Gastroesophageal sphincter (tissue), 4 donors: ENCODE measurements around the gene SOX21. TPM values are rescaled to one million over a fixed set of nuclear protein-coding genes. Genes with fewer than 3 reads are reported as not detected.

Experiments used
- ATAC-seq: fragments of 150-250 bp; one replicate; pipeline ENCODE4 v1.9.1; 2016; ENCODE audit warnings: mild to moderate bottlenecking, moderate library complexity
- H3K27ac ChIP-seq, 4 donors: fragments of 200-600 bp; sonication (generic) in 3 of 4; 1 replicate in 3 of 4; 2 replicates in 1 of 4; pipeline ENCODE4 v1.5.1; 2016 to 2019
- H3K27me3 ChIP-seq: fragments of 200-600 bp; sonication (generic); one replicate; pipeline ENCODE4 v1.5.1; 2019
- H3K36me3 ChIP-seq, 2 donors: fragments of 200-600 bp; sonication (generic); one replicate each; pipeline ENCODE4 v1.5.1; 2019; ENCODE audit warnings: control low read depth in 1 of 2
- H3K4me1 ChIP-seq, 3 donors: fragments of 200-600 bp; sonication (generic); 1 replicate in 2 of 3; 2 replicates in 1 of 3; pipeline ENCODE4 v1.5.1; 2016 to 2019; ENCODE audit warnings: control low read depth in 2 of 3
- H3K4me3 ChIP-seq, 2 donors: fragments of 200-600 bp; sonication (generic); one replicate each; pipeline ENCODE4 v1.5.1; 2019; ENCODE audit warnings: mild to moderate bottlenecking in 1 of 2, moderate library complexity in 1 of 2
- H3K9me3 ChIP-seq, 3 donors: fragments of 200-600 bp; sonication (generic); one replicate each; pipeline ENCODE4 v1.5.1; 2017 to 2019; ENCODE audit warnings: control low read depth in 2 of 3
- EP300 ChIP-seq: sonication (generic); formaldehyde crosslinking; IDR thresholded peaks from one replicate; pipeline ENCODE4 v1.6.1; 2017; ENCODE audit warnings: antibody characterized with exemption, mild to moderate bottlenecking
- POLR2A ChIP-seq, 2 donors: fragments of 450-650 bp; IDR thresholded peaks; one replicate each; pipeline ENCODE4 v1.6.1; 2017; ENCODE audit warnings: antibody characterized with exemption in 2 of 2, mild to moderate bottlenecking in 2 of 2, moderate library complexity in 1 of 2
- POLR2AphosphoS5 ChIP-seq: sonication (generic); formaldehyde crosslinking; IDR thresholded peaks from one replicate; pipeline ENCODE4 v1.6.1; 2017; ENCODE audit warnings: antibody characterized with exemption
- WGBS, 2 donors: methylation state at CpG; one replicate each; pipeline ENCODE4 v1.1.5; 2018; ENCODE audit warnings: low coverage in 1 of 2; 5-methylcytosine and 5-hydroxymethylcytosine counted together
- total RNA-seq, 4 donors: library from RNA; depleted of rRNA; stranded (reverse); fragments of >200 nt; gene quantifications; one replicate each; pipeline ENCODE4 v1.1.0, GENCODE V29; 2016
- TF ChIP-seq, protein P1 (sequence below), 4 experiments: fragments of 200-600 bp in 2 of 4; fragments of 450-650 bp in 2 of 4; sonication (generic) in 1 of 4; IDR thresholded peaks; one replicate each; pipeline ENCODE4 v1.5.1; 2017 to 2019; ENCODE audit warnings: antibody characterized with exemption in 4 of 4, mild to moderate bottlenecking in 2 of 4, moderate library complexity in 2 of 4

Gene SOX21
- total RNA-seq, 4 donors from 2014 or later, result 0.47 to 0.59 TPM; not detected in 2

GRCh38 chr13:94706101-94706842 is 6.1 kb downstream of the SOX21 start:
- H3K4me3 ChIP-seq, result no peak overlapping the region
- H3K27me3 ChIP-seq, result peaks cover 100% of the 10 kb centered on the region
- TF ChIP-seq, protein P1, sequence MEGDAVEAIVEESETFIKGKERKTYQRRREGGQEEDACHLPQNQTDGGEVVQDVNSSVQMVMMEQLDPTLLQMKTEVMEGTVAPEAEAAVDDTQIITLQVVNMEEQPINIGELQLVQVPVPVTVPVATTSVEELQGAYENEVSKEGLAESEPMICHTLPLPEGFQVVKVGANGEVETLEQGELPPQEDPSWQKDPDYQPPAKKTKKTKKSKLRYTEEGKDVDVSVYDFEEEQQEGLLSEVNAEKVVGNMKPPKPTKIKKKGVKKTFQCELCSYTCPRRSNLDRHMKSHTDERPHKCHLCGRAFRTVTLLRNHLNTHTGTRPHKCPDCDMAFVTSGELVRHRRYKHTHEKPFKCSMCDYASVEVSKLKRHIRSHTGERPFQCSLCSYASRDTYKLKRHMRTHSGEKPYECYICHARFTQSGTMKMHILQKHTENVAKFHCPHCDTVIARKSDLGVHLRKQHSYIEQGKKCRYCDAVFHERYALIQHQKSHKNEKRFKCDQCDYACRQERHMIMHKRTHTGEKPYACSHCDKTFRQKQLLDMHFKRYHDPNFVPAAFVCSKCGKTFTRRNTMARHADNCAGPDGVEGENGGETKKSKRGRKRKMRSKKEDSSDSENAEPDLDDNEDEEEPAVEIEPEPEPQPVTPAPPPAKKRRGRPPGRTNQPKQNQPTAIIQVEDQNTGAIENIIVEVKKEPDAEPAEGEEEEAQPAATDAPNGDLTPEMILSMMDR (IDR thresholded peaks at IDR 0.05), result no peak
- no peak for TF ChIP-seq POLR2AphosphoS5
- TF ChIP-seq EP300, result no peak
- TF ChIP-seq POLR2A (IDR thresholded peaks at IDR 0.05), result no peak
- H3K9me3 ChIP-seq, result no peaks in the 10 kb centered on the region
- WGBS, 2 donors, result 14 to 15% methylated on average over 12 to 15 of the region's 16 CpGs
- H3K4me1 ChIP-seq, result peaks cover 0 to 28% (median 12%) of the 10 kb centered on the region in 3 donors
- H3K27ac ChIP-seq, result no peak overlapping the region
- ATAC-seq, result no peak
- H3K36me3 ChIP-seq, result no peaks in the 10 kb centered on the region

GRCh38 chr13:94705081-94706030 is 7.0 kb downstream of the SOX21 start:
- no peaks in the 10 kb centered on the region for H3K9me3 ChIP-seq
- H3K27ac ChIP-seq, result no peak overlapping the region
- H3K27me3 ChIP-seq, result peaks cover 100% of the 10 kb centered on the region
- no peaks in the 10 kb centered on the region for H3K36me3 ChIP-seq
- no peak for TF ChIP-seq POLR2A (IDR thresholded peaks at IDR 0.05)
- no peak for TF ChIP-seq POLR2AphosphoS5
- TF ChIP-seq, protein P1 (IDR thresholded peaks at IDR 0.05), result no peak
- no peak for TF ChIP-seq EP300
- peaks cover 0 to 20% (median 7%) of the 10 kb centered on the region in 3 donors for H3K4me1 ChIP-seq
- no peak overlapping the region for H3K4me3 ChIP-seq
- ATAC-seq, result no peak
- WGBS, 2 donors, result 9 to 15% methylated on average over 12 to 24 of the region's 40 CpGs

DNA sequence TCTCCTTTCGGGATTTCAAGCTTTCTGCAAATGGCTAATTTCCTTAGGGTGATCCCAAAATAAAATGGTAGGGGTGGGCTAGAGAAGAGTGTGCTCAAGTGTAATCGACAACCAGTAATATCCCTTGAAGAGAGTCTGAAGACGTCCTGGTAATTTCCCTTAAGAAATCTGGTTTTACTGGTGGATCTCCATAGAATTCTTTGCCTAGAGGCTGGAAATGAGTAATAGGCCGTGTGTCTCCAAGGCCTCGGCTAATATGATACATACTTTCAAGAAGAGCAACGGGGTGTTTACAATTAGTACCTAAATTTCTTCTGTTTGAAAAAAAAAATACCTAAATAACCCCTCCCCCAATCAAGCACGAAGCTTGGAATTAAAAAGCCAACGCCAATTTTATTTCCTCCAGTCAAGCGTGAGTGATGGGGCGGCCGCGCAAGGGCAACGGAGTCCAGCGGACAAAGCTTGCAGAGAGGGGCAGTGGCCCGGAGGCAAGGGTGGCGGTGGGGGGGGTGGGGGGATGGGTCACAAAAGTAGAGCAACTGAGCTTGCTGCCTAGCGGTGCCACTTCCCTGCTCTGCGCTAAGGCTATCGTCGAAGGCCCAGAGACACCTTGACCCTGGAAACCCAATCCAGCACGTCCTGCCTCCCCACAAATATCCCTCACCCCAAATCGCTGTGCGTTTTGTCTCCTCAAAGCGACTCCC is 7.8 kb downstream of the SOX21 start:
- no peaks in the 10 kb centered on the region for H3K9me3 ChIP-seq
- TF ChIP-seq POLR2A (IDR thresholded peaks at IDR 0.05), result no peak
- TF ChIP-seq EP300, result no peak
- TF ChIP-seq POLR2AphosphoS5, result no peak
- TF ChIP-seq, protein P1 (IDR thresholded peaks at IDR 0.05), result no peak
- peaks cover 100% of the 10 kb centered on the region for H3K27me3 ChIP-seq
- WGBS, 2 donors, result 13 to 16% methylated on average over 6 to 24 of the region's 24 CpGs
- H3K36me3 ChIP-seq, result no peaks in the 10 kb centered on the region
- no peak for ATAC-seq
- H3K4me3 ChIP-seq, result no peak overlapping the region
- no peak overlapping the region for H3K27ac ChIP-seq
- H3K4me1 ChIP-seq, result peaks cover 0 to 20% (median 7%) of the 10 kb centered on the region in 3 donors

- H3K4me1 ChIP-seq, result peaks cover 0 to 20% (median 7%) of the 10 kb centered on the region in 3 donors
- no peaks in the 10 kb centered on the region for H3K36me3 ChIP-seq
- 0 to 4% methylated on average over 2 to 10 of the region's 26 CpGs for WGBS, 2 donors
- no peak for TF ChIP-seq POLR2AphosphoS5
- TF ChIP-seq EP300, result no peak
- TF ChIP-seq, protein P1 (IDR thresholded peaks at IDR 0.05), result no peak
- TF ChIP-seq POLR2A (IDR thresholded peaks at IDR 0.05), result no peak
- H3K9me3 ChIP-seq, result no peaks in the 10 kb centered on the region
- no peak overlapping the region for H3K4me3 ChIP-seq
- H3K27me3 ChIP-seq, result peaks cover 100% of the 10 kb centered on the region
- ATAC-seq, result no peak
- no peak overlapping the region for H3K27ac ChIP-seq
Observed at GRCh38 chr13:94703721-94704314, 8.5 kb downstream of the SOX21 start.
